Tibial artery (tissue), 4 donors: Measurements from ENCODE around the gene DENR.
"Not testable (repeated sequence)": the region's sequence is repeated elsewhere in the genome, so short reads cannot be mapped to it uniquely, and the experiment has no call there.

Experiments used
- DNase-seq, 2 donors: peaks; one replicate each; pipeline ENCODE4 v3.0.0-alpha.2; 2019
- H3K27ac ChIP-seq, 2 donors: fragments of 200-600 bp; sonication (generic) in 1 of 2; 1 replicate in 1 of 2; 2 replicates in 1 of 2; pipeline ENCODE4 v1.5.1; 2018 to 2019; ENCODE audit warnings: mild to moderate bottlenecking in 1 of 2
- H3K27me3 ChIP-seq, 2 donors: fragments of 200-600 bp; sonication (generic) in 1 of 2; one replicate each; pipeline versions ENCODE4 v1.5.1 to v1.6.0; 2016 to 2019
- H3K36me3 ChIP-seq, 3 donors: fragments of 200-600 bp; sonication (generic) in 2 of 3; one replicate each; pipeline ENCODE4 v1.5.1; 2016 to 2019; ENCODE audit warnings: mild to moderate bottlenecking in 2 of 3
- H3K4me1 ChIP-seq, 4 donors: fragments of 200-600 bp; sonication (generic) in 2 of 4; 1 replicate in 3 of 4; 2 replicates in 1 of 4; pipeline ENCODE4 v1.5.1; 2016 to 2019
- H3K4me3 ChIP-seq, 2 donors: fragments of 200-600 bp; sonication (generic) in 1 of 2; 1 replicate in 1 of 2; 2 replicates in 1 of 2; pipeline ENCODE4 v1.5.1; 2018 to 2019; ENCODE audit warnings: mild to moderate bottlenecking in 2 of 2
- H3K9me3 ChIP-seq, 3 donors: fragments of 200-600 bp; sonication (generic) in 1 of 3; one replicate each; pipeline ENCODE4 v1.5.1; 2016 to 2019
- intact Hi-C: fragments of 100-400 bp; cut with DNase I; formaldehyde crosslinking; loops from one replicate; pipeline ENCODE4 v1.15.0; 2023; ENCODE audit warnings: low total_unique reads
- TF ChIP-seq, protein P1 (sequence below), 2 experiments: fragments of 200-600 bp in 1 of 2; fragments of 450-650 bp in 1 of 2; IDR thresholded peaks; one replicate each; pipeline ENCODE4 v1.5.1; 2017 to 2019; ENCODE audit warnings: antibody characterized with exemption in 2 of 2, mild to moderate bottlenecking in 1 of 2, moderate library complexity in 1 of 2

Gene DENR

DNA sequence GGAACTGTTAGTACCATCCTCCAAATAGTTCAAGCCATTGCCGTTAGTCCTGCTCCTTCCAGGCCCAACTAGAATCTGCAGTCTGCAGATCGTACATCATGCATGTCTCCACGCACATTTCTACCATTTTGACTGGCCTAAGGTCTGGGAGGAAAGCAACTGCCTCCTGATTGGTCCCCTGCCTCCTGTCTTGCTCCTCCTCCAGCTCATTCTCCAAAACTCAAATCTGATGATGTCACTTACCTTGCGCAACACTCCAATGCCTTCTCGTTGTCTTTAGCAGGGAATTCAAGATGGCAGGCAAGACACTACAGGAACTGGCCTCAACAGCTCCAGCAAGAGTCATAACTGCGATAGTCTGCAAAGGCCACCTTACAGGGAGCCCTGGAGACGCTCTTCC is 12.3 kb upstream of the DENR start:
- intact Hi-C loops: no loop called here

DNA sequence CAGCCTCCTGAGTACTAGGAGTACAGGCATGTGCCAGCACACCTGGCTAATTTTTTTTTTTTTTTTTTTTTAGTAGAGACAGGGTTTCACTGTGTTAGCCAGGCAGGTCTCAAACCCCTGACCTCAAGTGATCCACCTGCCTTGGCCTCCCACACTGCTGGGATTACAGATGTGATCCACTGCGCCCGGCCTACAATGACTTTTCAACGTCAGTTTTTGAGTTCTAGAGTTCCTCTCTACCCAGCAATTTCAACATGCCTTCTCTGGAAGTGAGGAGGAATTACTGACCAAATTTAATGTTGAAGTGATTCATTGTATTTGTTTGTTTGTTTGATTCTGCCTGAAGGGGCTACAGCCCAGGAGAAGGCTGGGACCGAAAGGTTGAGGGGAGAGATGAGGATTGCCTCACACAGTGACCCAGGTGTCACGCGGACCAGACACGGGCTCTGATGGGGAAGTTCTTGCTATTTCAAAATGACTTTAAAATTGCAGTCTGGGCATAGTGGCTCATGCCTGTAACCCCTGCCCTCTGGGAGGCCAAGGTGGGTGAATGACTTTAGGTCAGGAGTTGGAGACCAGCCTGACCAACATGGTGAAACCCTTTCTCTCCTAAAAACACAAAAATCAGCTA is 8.6 kb upstream of the DENR start:
- Histone ChIP-seq H3K9me3 (no peaks in the 10 kb centered on the region), H3K27ac (no peak overlapping the region), H3K27me3 (no peaks in the 10 kb centered on the region), H3K4me3 (no peak overlapping the region), H3K4me1 (no peaks in the 10 kb centered on the region), H3K36me3 (no peaks in the 10 kb centered on the region)
- peak in 1 of 2 donors; percentile 64 for DNase-seq
- intact Hi-C loops: no loop called here
- TF ChIP-seq, protein P1, sequence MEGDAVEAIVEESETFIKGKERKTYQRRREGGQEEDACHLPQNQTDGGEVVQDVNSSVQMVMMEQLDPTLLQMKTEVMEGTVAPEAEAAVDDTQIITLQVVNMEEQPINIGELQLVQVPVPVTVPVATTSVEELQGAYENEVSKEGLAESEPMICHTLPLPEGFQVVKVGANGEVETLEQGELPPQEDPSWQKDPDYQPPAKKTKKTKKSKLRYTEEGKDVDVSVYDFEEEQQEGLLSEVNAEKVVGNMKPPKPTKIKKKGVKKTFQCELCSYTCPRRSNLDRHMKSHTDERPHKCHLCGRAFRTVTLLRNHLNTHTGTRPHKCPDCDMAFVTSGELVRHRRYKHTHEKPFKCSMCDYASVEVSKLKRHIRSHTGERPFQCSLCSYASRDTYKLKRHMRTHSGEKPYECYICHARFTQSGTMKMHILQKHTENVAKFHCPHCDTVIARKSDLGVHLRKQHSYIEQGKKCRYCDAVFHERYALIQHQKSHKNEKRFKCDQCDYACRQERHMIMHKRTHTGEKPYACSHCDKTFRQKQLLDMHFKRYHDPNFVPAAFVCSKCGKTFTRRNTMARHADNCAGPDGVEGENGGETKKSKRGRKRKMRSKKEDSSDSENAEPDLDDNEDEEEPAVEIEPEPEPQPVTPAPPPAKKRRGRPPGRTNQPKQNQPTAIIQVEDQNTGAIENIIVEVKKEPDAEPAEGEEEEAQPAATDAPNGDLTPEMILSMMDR (IDR thresholded peaks at IDR 0.05): no peak

More for the DNA sequence above, 12.3 kb upstream of the DENR start:
- no peaks in the 10 kb centered on the region for H3K36me3 ChIP-seq
- H3K9me3 ChIP-seq: no peaks in the 10 kb centered on the region
- H3K27me3 ChIP-seq: no peaks in the 10 kb centered on the region
- H3K4me3 ChIP-seq: no peak overlapping the region
- DNase-seq: peak in 1 of 2 donors; percentile 10
- H3K4me1 ChIP-seq: no peaks in the 10 kb centered on the region
- TF ChIP-seq, protein P1 (IDR thresholded peaks at IDR 0.05): no peak
- no peak overlapping the region for H3K27ac ChIP-seq

DNA sequence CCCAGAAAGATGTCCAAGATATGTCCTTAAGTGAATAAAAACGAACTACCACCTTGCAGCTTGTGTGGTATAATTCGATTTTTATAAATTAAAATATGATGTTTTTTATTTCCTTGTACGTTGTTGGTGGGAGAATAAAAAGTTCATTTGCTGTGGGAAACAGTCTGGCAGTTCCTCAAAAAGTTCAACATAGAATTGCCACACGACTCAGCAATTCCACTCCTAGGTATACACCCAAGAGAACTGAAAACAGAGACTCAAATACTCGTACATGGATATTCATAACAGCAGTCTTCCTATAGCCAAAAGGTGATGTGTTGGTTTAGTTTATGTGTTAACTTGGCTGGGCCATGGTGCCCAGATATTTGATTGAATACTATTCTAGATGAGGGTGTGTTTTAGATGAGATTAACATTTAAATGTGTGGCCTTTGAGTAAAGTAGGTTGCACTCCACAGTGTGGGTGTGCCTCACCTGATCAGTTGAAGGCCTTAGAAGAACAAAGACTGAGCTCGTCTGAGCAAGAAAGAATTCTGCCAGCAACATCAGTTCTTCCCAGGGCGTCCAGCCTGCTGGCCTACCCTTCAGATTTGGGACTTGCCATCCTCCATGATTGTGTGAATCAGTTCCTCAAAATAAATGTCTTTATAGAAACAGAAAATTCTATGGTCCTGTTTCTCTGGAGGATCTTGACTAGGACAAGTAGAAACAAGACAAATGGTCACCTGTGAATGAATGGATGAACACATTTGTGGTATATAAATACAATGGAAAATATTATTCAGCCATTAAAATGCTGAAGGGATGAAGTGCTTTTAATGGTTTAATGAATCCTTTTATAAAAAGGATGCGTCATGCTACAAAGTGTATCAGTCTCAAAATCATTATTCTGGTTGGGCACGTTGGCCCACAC is 5.1 kb upstream of the DENR start:
- TF ChIP-seq, protein P1 (IDR thresholded peaks at IDR 0.05): no peak
- Histone ChIP-seq H3K4me3 (no peak overlapping the region), H3K27me3 (no peaks in the 10 kb centered on the region), H3K9me3 (no peaks in the 10 kb centered on the region), H3K27ac (no peak overlapping the region), H3K4me1 (peaks cover 0 to 7% (median 4%) of the 10 kb centered on the region in 4 donors), H3K36me3 (no peaks in the 10 kb centered on the region)
- intact Hi-C loops: no loop called here
- peak in 1 of 2 donors; percentile 16 for DNase-seq

DNA sequence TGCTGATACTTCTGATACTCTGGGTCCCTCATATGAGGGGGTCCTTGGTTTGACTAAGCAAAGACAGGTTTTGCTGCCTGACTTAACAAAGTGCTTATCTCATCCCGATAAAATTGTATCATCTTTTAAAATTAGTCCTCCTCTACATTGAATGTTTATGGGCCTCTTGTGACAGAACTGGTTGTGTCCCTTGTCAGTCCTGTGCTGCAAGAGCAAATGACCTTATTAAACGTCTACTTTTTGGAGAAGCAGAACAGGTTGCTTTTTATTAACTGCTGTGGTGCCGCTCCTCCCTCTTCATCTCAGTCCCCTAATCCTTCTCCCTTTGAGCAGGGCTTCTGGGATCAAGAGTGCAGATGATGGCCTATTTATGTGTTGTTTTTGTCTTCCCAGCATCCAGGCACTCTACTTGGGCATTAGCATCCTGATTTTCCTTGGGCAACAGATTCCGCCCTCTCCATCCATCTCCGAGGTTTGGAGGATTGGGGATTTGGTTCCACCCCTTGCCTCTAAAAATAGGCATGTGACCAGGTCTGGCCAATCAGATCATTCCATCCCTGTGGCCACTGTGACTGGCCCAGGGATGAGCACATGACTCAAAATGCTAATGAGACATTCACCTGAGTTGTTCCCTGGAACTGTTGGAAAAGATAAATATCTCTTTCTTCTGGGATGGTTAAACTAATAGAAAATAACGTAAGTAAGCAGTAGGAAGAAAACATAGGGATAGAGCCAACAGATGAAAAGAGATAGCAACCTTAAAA is 2.9 kb upstream of the DENR start:
- peaks cover 0 to 4% (median 0%) of the 10 kb centered on the region in 3 donors for H3K36me3 ChIP-seq
- H3K4me3 ChIP-seq: no peak overlapping the region
- no peaks in the 10 kb centered on the region for H3K27me3 ChIP-seq
- intact Hi-C loops: loop anchor here (5.0 kb wide), 2 partner anchors 112 to 222 kb away; partner anchors contain the start of genes KNTC1 and RSRC2
- H3K27ac ChIP-seq: no peak overlapping the region
- TF ChIP-seq, protein P1 (IDR thresholded peaks at IDR 0.05): no peak
- peaks cover 0 to 19% (median 15%) of the 10 kb centered on the region in 4 donors for H3K4me1 ChIP-seq
- no peaks in the 10 kb centered on the region for H3K9me3 ChIP-seq
- DNase-seq: no peak

DNA sequence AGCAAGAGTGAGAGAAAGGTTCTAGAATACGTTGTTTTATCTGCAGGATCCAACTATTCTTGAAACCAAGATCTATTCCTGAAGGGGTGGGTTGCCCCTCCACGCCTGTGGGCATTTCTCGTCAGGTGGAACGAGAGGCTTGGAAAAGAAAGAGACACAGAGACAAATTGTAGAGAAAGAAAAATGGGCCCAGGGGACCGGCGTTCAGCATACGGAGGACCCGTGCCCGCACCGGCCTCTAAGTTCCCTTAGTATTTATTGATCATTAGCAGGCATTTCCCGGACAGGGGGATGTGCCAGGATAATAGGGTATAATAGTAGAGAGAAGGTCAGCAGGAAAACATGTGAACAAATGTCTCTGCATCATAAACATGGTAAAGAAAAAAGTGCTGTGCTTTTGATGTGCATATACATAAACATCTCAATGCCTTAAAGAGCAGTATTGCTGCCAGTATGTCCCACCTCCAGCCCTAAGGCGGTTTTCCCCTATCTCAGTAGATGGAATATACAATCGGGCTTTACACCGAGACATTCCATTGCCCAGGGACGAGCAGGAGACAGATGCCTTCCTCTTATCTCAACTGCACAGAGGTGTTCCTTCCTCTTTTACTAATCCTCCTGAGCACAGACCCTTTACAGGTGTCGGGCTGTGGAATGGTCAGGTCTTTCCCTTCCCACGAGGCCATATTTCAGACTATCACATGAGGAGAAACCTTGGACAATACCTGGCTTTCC is 1.7 kb upstream of the DENR start:
- H3K27me3 ChIP-seq, H3K9me3 ChIP-seq, H3K4me3 ChIP-seq, H3K27ac ChIP-seq: not testable (repeated sequence)
- Histone ChIP-seq H3K36me3 (peaks cover 3 to 12% (median 9%) of the 10 kb centered on the region in 3 donors), H3K4me1 (peaks cover 0 to 19% (median 15%) of the 10 kb centered on the region in 4 donors)
- intact Hi-C loops: loop anchor here (5.0 kb wide), 2 partner anchors 114 to 224 kb away; partner anchors contain the start of genes KNTC1 and RSRC2
- peak in 1 of 2 donors; percentile 38 for DNase-seq
